Melanocyte of skin (primary cell): ENCODE measurements around the gene NOVA2. TPM values are rescaled to one million over a fixed set of nuclear protein-coding genes. Genes with fewer than 3 reads are reported as not detected.

Source experiments
- small RNA-seq, 2 donors: library from RNA; depleted of rRNA; stranded (forward); fragments of <200 nt; gene quantifications; one replicate each; pipeline ENCODE3, GENCODE V24; 2012
- total RNA-seq, 2 donors: library from RNA; depleted of rRNA; stranded (reverse); fragments of >200 nt; gene quantifications; 2 replicates each; pipeline ENCODE4 v1.2.3, GENCODE V29; 2012

The NOVA2 gene, protein sequence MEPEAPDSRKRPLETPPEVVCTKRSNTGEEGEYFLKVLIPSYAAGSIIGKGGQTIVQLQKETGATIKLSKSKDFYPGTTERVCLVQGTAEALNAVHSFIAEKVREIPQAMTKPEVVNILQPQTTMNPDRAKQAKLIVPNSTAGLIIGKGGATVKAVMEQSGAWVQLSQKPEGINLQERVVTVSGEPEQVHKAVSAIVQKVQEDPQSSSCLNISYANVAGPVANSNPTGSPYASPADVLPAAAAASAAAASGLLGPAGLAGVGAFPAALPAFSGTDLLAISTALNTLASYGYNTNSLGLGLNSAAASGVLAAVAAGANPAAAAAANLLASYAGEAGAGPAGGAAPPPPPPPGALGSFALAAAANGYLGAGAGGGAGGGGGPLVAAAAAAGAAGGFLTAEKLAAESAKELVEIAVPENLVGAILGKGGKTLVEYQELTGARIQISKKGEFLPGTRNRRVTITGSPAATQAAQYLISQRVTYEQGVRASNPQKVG
- total RNA-seq: not detected

DNA sequence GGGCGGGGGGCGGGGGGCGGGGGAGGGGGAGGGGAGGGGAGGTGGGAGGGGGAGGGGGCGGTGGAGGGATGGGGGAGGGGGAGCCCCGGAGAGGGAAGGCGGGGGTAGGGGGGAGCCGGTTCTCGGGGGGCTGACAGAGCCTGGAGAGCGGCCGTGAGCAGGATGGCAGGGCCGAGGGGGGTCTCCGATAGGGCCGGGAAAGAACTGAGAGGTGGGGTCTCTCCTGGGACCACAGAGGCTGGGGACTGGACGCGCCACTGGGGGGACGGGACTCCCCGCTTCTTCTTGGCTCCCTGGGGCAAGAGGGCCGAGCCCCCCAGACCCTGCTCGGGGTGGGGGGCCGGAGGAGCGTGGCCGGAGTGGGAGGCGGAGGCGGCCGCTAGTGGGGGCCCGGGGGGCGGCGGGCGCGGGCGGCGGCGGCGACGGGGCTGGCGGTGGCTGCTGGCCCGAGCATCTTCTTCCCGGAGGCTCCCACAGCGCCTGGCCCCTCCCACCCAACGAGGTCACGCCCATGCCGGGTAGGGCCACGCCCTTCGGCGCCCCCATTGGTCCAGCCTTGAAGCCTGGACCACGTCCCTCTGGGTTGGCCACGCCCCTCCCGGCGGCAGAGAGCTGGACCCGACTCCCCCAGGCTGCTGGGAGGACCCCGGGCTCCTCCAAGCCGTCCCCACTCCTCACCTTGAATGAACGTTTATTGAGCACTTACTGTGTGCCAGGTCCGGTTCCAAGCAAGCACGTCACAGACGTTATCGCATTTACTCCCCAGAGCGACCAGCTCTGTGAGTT, at the start of gene NOVA2:
TSS of gene NOVA2 (minus strand) at position 313 of the 786 bp plus-strand sequence. CDS start 514 bp downstream, outside the sequence.

GRCh38 chr19:46022431-46023310, 49.0 kb upstream of the NOVA2 start, which contains the start of gene PGLYRP1:
Gene PGLYRP1 (minus strand): TSS chr19:46023053. CDS start chr19:46023021, 32 bp downstream.

DNA sequence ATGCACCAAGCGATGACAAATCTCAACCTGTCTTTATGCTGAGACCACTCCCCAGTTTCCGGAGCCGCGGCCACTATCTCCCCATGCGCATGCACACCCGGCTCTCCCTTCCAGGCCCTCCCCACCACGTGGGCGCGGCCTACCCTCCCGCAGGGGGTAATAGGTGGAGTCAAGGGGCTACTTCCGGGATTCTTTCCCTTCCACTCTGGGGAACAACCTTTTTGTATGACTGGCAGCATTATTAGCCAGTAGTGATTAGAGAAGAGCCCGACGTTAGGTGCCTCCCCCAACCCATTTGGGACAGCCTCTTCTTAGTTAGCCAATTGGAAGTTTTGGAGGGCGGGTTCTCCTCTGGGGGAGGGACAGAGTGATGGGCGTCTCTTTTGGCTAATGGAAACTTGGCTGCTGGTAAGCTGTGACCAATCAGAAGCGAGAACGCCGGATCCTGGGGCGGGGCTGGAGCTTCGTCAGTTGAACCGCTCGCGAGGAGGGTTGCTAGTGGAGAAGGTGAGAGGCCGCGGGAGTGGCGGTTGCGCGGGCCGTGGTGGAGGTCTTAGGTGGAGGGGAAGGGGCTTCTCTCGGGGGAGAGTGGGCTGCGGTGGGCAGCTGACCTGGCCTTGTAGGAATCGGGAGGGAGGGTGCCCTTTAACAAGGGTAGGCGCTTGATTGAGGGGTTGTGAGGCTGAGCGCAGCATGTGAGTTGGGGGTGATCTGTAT, 21.5 kb upstream of the NOVA2 start, which contains the start of gene CCDC61:
TSS of gene CCDC61 (plus strand) at position 470 of the 717 bp plus-strand sequence. CDS start 7,552 bp downstream, outside the sequence.

DNA sequence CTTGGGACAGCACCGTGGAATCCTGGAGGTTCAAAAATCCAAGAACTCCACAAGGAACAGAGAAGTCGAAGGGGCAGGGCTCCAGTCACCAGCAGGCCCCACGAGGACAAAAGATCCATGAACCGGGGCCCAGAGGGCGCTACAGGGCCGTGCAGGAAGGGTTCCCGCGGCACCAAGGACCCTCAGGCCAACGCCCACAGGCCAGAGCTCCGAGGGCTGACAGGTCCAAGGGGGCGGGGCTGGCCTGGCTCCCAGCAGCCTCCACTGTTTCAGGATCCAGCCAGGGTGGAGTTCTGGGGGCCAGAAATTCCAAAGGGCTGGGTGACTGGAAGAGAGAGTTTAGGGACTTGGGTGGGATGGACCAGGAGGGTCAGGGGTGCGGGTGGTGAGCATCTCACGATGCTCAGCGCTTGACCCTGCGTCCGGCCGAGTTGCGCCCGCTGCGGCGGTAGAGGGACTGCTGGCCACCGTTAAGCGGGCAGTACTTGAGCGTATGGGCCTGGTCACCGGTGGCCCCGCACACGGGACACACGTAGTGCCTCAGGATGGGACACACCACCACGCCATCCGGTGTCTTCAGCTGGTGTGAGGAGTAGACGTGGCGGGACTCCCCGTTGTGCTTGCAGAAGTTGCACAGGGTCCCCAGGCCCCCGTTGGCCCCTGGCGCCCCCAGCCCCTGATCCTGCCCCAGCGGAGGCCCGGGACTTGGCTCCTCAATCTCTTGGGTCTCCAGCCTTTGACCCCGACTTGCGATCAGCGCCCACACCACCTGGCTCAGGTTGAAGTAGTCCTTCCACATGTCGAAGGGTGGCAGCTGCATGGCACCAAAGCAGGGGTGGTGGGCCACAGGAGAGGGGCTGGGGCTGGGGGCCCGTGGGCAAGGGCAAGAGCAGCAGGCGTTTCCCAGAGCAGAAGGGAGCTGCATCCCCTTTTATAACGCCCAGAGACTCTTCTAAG, 59.5 kb downstream of the NOVA2 start, which contains the start of gene NANOS2:
TSS of gene NANOS2 (minus strand) at position 905 of the 957 bp plus-strand sequence. CDS start at position 820, 85 bp downstream.

DNA sequence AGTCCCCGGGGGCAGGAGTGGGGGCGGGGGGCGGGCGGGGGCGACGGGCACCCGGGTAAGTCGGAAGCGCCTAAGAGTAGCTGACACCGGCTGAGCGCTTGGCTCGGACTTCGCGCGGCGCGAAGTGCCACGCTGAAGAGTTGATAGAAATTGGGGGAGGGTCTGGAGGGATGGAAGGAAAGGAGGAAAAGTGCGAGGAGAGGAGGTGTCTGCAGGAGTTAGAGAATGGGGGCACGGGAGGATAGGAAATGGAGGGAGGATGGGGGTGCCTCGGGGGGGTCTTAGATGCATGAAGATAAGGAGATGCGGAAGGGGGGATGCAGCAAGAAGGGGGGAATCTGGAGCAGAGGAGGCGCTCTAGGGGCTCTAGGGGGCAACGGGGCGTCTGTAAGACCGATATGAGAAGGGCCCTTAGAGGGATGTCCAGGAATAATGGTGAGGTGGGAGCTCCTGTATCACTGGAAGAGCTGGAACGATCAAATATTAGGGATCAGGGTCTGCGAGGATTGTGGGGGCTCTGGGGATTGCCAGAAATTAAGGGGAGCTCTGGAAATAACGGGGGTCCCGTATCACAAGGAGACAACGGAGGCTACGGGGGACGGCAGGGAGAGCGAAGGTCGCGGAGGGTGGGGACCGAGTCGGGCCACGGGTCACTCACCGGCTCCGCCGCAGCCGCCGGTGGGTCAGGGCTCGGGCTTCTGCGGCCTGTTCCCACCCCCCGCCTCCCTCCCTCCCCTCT, 71.6 kb downstream of the NOVA2 start, which contains the start of gene MYPOP:
TSS of gene MYPOP (minus strand) at position 702 of the 739 bp plus-strand sequence. CDS start 840 bp downstream, outside the sequence.

DNA sequence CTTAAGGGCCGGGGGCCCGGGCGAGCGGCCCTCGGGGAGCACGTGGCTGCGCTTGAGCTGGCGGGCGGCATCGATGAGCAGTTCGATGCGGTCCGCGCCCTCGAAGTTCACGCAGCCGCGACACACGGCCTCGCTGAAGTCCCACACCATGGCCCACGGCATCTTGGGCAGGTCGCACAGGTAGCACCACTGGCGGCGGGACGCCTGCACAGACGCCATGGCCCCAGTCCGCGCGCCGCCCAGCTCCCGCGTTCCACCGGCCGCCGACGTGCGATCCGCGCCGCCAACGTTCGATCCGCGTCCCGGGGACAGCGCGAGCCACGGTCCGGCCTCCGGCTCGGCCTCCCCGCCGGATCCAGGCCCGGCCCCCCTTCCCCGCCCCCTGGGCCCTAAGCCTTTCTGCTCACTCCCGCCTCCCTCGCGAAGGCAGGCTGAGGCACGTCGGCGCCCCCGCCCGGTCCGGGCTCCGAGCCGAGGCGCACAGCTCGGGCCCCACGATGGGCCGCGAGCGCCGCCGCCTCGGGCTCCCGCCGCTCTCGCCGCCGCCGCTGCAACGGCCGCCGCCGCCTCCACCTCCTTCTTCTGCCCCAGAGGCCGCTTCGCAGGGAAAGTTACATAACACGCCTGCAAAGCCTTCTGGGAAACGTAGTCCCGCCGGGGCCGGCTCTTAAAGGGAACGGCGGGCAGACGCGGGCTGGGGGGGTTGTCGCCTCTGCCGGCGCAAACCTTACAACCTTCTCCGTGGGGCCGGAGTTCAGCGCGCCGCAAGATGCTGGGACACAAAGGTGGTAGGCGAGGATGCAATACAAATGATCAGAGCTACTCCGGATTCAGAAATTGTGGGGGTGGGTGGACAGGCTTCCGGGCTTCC, 87.9 kb downstream of the NOVA2 start, which contains the start of gene IRF2BP1:
TSS of gene IRF2BP1 (minus strand) at position 586 of the 871 bp plus-strand sequence. CDS start at position 219, 367 bp downstream.

Small RNA genes within 50 kb of the gene (small RNA-seq; reads per million reads assigned to genes)
- gene MIR769: 2.8 to 6.3 reads per million in 2 donors

Other genes starting within 250 kb of the NOVA2 start
- 1 to 10 TPM; 5.9 to 7.7 TPM for gene FBXO46, start 243.0 kb downstream of the NOVA2 start, total RNA-seq
- not detected for gene MEIOSIN, start 240.4 kb downstream of the NOVA2 start, total RNA-seq
- gene SIX5, start 204.6 kb downstream of the NOVA2 start, total RNA-seq: 1 to 10 TPM; 5.5 to 6.0 TPM
- 1 to 10 TPM; 8.3 to 8.9 TPM for gene DMPK, start 191.4 kb downstream of the NOVA2 start, total RNA-seq
- 10 to 100 TPM; 30.6 to 37.6 TPM for gene DMWD, start 181.0 kb downstream of the NOVA2 start, total RNA-seq
- under 1 TPM in 1 of 2 donors, not detected in 1; 0.34 TPM for gene RSPH6A, start 158.6 kb downstream of the NOVA2 start, total RNA-seq
- gene SYMPK, start 110.7 kb downstream of the NOVA2 start, total RNA-seq: 10 to 100 TPM; 39.6 to 44.0 TPM
- not detected for gene FOXA3, start 109.5 kb downstream of the NOVA2 start, total RNA-seq
- 10 to 100 TPM; 23.6 to 31.0 TPM for gene IRF2BP1, start 87.7 kb downstream of the NOVA2 start, total RNA-seq
- gene MYPOP, start 71.3 kb downstream of the NOVA2 start, total RNA-seq: 1 to 10 TPM; 1.3 to 2.1 TPM
- not detected for gene NANOS2, start 59.1 kb downstream of the NOVA2 start, total RNA-seq
- 1 to 10 TPM; 6.3 to 6.9 TPM for gene CCDC61, start 21.6 kb upstream of the NOVA2 start, total RNA-seq
- gene PGLYRP1, start 49.2 kb upstream of the NOVA2 start, total RNA-seq: not detected
- gene IGFL4, start 67.1 kb upstream of the NOVA2 start, total RNA-seq: under 1 TPM; 0.33 to 0.69 TPM
- not detected for gene IGFL3, start 150.8 kb upstream of the NOVA2 start, total RNA-seq
- not detected for gene IGFL2, start 174.4 kb upstream of the NOVA2 start, total RNA-seq